HL-60 (cell line): ENCODE measurements around the gene FOXO3.

Experiments
- DNase-seq, 2 experiments: peaks; one replicate each; pipeline ENCODE4 v3.0.0-alpha.2; 2010 to 2020; ENCODE audit warnings: low read depth in 1 of 2, low spot score in 1 of 2
- H3K27ac ChIP-seq: fragments of 250-450 bp; sonication (Bioruptor Pico); replicated peaks from 2 replicates; pipeline ENCODE4 v1.5.1; 2020; ENCODE audit warnings: mild to moderate bottlenecking, moderate library complexity
- H3K27me3 ChIP-seq: fragments of 250-450 bp; sonication (Bioruptor Pico); 2 replicates; pipeline ENCODE4 v1.5.1; 2021; ENCODE audit warnings: mild to moderate bottlenecking, moderate library complexity; ENCODE audit not compliant: insufficient read depth, poor library complexity, severe bottlenecking
- H3K4me3 ChIP-seq: replicated peaks from 2 replicates; pipeline ENCODE4 v1.5.1; 2011; ENCODE audit warnings: mild to moderate bottlenecking, control low read depth, low read length; ENCODE audit not compliant: insufficient read depth
- CTCF ChIP-seq: IDR thresholded peaks from one replicate; pipeline ENCODE4 v1.5.1; 2011; ENCODE audit warnings: low read length, control low read depth, inconsistent platforms; ENCODE audit not compliant: insufficient read depth
- GABPA ChIP-seq: IDR thresholded peaks from 2 replicates; pipeline ENCODE4 v1.6.1; 2012; ENCODE audit warnings: low read depth
- POLR2AphosphoS5 ChIP-seq: IDR thresholded peaks from 2 replicates; pipeline ENCODE4 v1.6.1; 2012; ENCODE audit warnings: low read depth
- REST ChIP-seq: IDR thresholded peaks from 2 replicates; pipeline ENCODE4 v1.6.1; 2012; ENCODE audit warnings: low read depth; ENCODE audit not compliant: insufficient replicate concordance
- SPI1 ChIP-seq: IDR thresholded peaks from 2 replicates; pipeline ENCODE4 v1.6.1; 2012; ENCODE audit warnings: low read depth, mild to moderate bottlenecking, borderline replicate concordance

FOXO3 gene

GRCh38 chr6:108543175-108543940 lies 17.4 kb upstream of the FOXO3 start:
- Histone ChIP-seq H3K27ac (no peak overlapping the region), H3K27me3 (no peaks in the 10 kb centered on the region), H3K4me3 (no peak overlapping the region)
- no peak for DNase-seq
- no peak for TF ChIP-seq REST
- no peak for TF ChIP-seq GABPA
- TF ChIP-seq CTCF: no peak
- no peak for TF ChIP-seq SPI1
- no peak for TF ChIP-seq POLR2AphosphoS5

GRCh38 chr6:108544606-108545005 lies 16.1 kb upstream of the FOXO3 start:
- Histone ChIP-seq H3K27me3 (no peaks in the 10 kb centered on the region), H3K4me3 (no peak overlapping the region), H3K27ac (no peak overlapping the region)
- no peak for TF ChIP-seq GABPA
- no peak for TF ChIP-seq REST
- TF ChIP-seq POLR2AphosphoS5: no peak
- no peak for TF ChIP-seq SPI1
- no peak for TF ChIP-seq CTCF
- DNase-seq: no peak

GRCh38 chr6:108546079-108547049 lies 14.4 kb upstream of the FOXO3 start:
- H3K27ac ChIP-seq: no peak overlapping the region
- peak in 1 of 2 experiments; percentile 21 for DNase-seq
- no peak overlapping the region for H3K4me3 ChIP-seq
- TF ChIP-seq SPI1: peak; percentile 41; the same call in 1 of the 2 replicates
- no peak for TF ChIP-seq REST
- no peak for TF ChIP-seq CTCF
- TF ChIP-seq POLR2AphosphoS5: no peak
- no peak for TF ChIP-seq GABPA
- no peaks in the 10 kb centered on the region for H3K27me3 ChIP-seq
